Spleen (tissue), 11 donors: ENCODE measurements around the gene PACSIN2. TPM values are rescaled to one million over a fixed set of nuclear protein-coding genes. Genes with fewer than 3 reads are reported as not detected.

Experiments
- DNase-seq: peaks from one replicate; pipeline ENCODE4 v3.0.0-alpha.2; 2020
- H3K27ac ChIP-seq, 8 donors: fragments of 200-600 bp; sonication (generic) in 7 of 8; 1 replicate in 4 of 8; 2 replicates in 4 of 8; pipeline versions ENCODE4 v1.5.0 to v1.8.0; 2016 to 2021; ENCODE audit warnings: inconsistent platforms in 4 of 8, mild to moderate bottlenecking in 4 of 8, moderate library complexity in 1 of 8
- H3K27me3 ChIP-seq, 7 donors: fragments of 200-600 bp; sonication (generic) in 6 of 7; replicated peaks in 1 of 7; 1 replicate in 4 of 7; 2 replicates in 3 of 7; pipeline versions ENCODE4 v1.5.0 to v1.8.0; 2016 to 2021; ENCODE audit warnings: inconsistent platforms in 3 of 7, mild to moderate bottlenecking in 1 of 7
- H3K36me3 ChIP-seq, 6 donors: fragments of 200-600 bp; sonication (generic) in 5 of 6; 1 replicate in 4 of 6; 2 replicates in 2 of 6; pipeline versions ENCODE4 v1.5.0 to v1.8.0; 2016 to 2021; ENCODE audit warnings: inconsistent platforms in 2 of 6
- H3K4me1 ChIP-seq, 6 donors: fragments of 200-600 bp; sonication (generic) in 5 of 6; 1 replicate in 3 of 6; 2 replicates in 3 of 6; pipeline versions ENCODE4 v1.5.0 to v1.8.0; 2016 to 2021; ENCODE audit warnings: inconsistent platforms in 3 of 6
- H3K4me3 ChIP-seq, 8 donors: fragments of 200-600 bp; sonication (generic) in 7 of 8; 1 replicate in 4 of 8; 2 replicates in 4 of 8; pipeline versions ENCODE4 v1.5.0 to v1.8.0; 2016 to 2021; ENCODE audit warnings: inconsistent platforms in 4 of 8, mild to moderate bottlenecking in 4 of 8, moderate library complexity in 2 of 8
- H3K9me3 ChIP-seq, 8 donors: fragments of 200-600 bp; sonication (generic) in 7 of 8; 1 replicate in 4 of 8; 2 replicates in 4 of 8; pipeline versions ENCODE4 v1.5.0 to v1.8.0; 2016 to 2021; ENCODE audit warnings: inconsistent platforms in 4 of 8
- POLR2A ChIP-seq, 3 donors: fragments of 450-650 bp; IDR thresholded peaks; one replicate each; pipeline ENCODE4 v1.5.1; 2017; ENCODE audit warnings: antibody characterized with exemption in 3 of 3, mild to moderate bottlenecking in 1 of 3
- POLR2AphosphoS5 ChIP-seq, 3 donors: sonication (generic); formaldehyde crosslinking; IDR thresholded peaks; one replicate each; pipeline ENCODE4 v1.5.1; 2017; ENCODE audit warnings: antibody characterized with exemption in 3 of 3
- WGBS, 5 donors: extraction: QIAGEN DNeasy Blood & Tissue Kit in 3 of 5; methylation state at CpG; one replicate each; pipeline versions ENCODE4 v1.1.5 to v1.1.7; 2013 to 2018; 5-methylcytosine and 5-hydroxymethylcytosine counted together
- intact Hi-C: fragments of 100-400 bp; cut with DNase I; formaldehyde crosslinking; loops from one replicate; pipeline ENCODE4 v1.15.0; 2023; ENCODE audit warnings: low total_unique reads
- polyA plus RNA-seq, 3 donors: library from polyadenylated mRNA; stranded (reverse); fragments of 200-250 nt; gene quantifications; one replicate each; pipeline ENCODE4 v1.2.1, GENCODE V29; 2013
- total RNA-seq, 7 donors: library from RNA; depleted of rRNA in 3 of 7; stranded (reverse); fragments of >200 nt in 3 of 7; fragmentation: NEBNext Ultra II Directional in 4 of 7; extraction: Animal tissue kit (Norgen Biotek cat#: 25700) in 4 of 7; gene quantifications; one replicate each; pipeline versions ENCODE4 v1.1.0 to v1.2.1, GENCODE V29; 2016 to 2021
- TF ChIP-seq, protein P1 (sequence below), 11 experiments: fragments of 200-600 bp in 7 of 11; fragments of 450-650 bp in 4 of 11; sonication (generic) in 4 of 11; IDR thresholded peaks in 8 of 11; conservative IDR thresholded peaks in 3 of 11; 1 replicate in 7 of 11; 2 replicates in 4 of 11; pipeline versions ENCODE4 v1.4.0 to v1.8.0; 2016 to 2021; ENCODE audit warnings: antibody characterized with exemption in 11 of 11, inconsistent platforms in 4 of 11, mild to moderate bottlenecking in 1 of 11
- donor health status: healthy with polysubstance abuse.
- donor health status: DM: no; HTN: no; CAD: no; lungs with moderate emphysema.
- donor health status: DM: no; HTN: no; CAD: no.
- donor health status: Bipolar disorder and iron deficiency.
- donor health status: healthy.
- donor health status: DM: no; HTN: no; CAD: no.
- donor health status: DM: yes; HTN: yes; CAD: no.

Gene PACSIN2
- total and polyA plus RNA-seq, 10 donors, result 24.2 to 98.1 (median 64.2) TPM

DNA sequence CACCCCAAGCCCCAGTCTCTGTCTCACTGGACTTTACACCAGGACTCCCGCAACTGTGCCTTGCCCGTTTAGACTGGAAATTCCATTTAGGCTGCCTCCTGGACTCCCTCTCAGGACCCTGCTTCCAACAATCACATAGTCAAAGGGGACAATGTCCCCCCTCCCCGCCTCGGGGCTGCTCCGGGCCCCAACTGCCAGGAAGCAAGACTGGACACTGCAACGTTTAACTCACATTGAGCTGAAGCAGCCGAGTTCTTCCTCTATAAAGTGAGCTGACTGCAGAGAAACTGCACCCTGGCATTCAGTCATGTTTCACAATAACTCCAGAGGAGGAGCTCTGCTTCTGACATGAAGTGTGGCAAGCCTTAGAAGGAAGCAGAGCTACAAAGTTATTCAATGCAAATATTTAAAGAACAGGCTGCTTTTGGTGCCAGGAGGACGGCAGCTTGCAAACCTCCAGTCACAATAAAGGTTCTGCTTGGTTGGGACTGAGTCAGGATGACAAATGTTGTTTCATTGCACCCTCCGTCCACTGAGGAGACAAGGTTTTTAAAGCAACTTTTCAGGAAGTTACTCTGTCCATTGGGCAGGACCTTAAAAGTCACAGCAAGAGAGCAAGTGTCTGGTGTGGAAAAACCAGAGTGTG, 19.9 kb downstream of the PACSIN2 start:
- no peak for DNase-seq
- WGBS, 5 donors, result 35 to 45% (median 38%) methylated on average over 9 of the region's 9 CpGs
- peaks cover 0 to 6% (median 0%) of the 10 kb centered on the region in 8 donors for H3K9me3 ChIP-seq
- peak overlapping the region; percentile 13 to 93 (median 88) for H3K27ac ChIP-seq
- TF ChIP-seq POLR2AphosphoS5 (IDR thresholded peaks at IDR 0.05), result peak in 2 of 3 donors; percentile 65 to 77
- no peak for TF ChIP-seq POLR2A (IDR thresholded peaks at IDR 0.05)
- TF ChIP-seq, protein P1, sequence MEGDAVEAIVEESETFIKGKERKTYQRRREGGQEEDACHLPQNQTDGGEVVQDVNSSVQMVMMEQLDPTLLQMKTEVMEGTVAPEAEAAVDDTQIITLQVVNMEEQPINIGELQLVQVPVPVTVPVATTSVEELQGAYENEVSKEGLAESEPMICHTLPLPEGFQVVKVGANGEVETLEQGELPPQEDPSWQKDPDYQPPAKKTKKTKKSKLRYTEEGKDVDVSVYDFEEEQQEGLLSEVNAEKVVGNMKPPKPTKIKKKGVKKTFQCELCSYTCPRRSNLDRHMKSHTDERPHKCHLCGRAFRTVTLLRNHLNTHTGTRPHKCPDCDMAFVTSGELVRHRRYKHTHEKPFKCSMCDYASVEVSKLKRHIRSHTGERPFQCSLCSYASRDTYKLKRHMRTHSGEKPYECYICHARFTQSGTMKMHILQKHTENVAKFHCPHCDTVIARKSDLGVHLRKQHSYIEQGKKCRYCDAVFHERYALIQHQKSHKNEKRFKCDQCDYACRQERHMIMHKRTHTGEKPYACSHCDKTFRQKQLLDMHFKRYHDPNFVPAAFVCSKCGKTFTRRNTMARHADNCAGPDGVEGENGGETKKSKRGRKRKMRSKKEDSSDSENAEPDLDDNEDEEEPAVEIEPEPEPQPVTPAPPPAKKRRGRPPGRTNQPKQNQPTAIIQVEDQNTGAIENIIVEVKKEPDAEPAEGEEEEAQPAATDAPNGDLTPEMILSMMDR (IDR thresholded peaks at IDR 0.05 in 8 of 11, conservative IDR thresholded peaks at IDR 0.05 in 3 of 11), result no peak
- peaks cover 0 to 4% (median 0%) of the 10 kb centered on the region in 6 donors for H3K36me3 ChIP-seq
- H3K4me1 ChIP-seq, result peaks cover 21 to 100% (median 70%) of the 10 kb centered on the region in 6 donors
- intact Hi-C loops, result no loop called here
- H3K4me3 ChIP-seq, result peak overlapping the region in 2 of 8 donors; percentile 5 to 54
- H3K27me3 ChIP-seq, result no peaks in the 10 kb centered on the region

DNA sequence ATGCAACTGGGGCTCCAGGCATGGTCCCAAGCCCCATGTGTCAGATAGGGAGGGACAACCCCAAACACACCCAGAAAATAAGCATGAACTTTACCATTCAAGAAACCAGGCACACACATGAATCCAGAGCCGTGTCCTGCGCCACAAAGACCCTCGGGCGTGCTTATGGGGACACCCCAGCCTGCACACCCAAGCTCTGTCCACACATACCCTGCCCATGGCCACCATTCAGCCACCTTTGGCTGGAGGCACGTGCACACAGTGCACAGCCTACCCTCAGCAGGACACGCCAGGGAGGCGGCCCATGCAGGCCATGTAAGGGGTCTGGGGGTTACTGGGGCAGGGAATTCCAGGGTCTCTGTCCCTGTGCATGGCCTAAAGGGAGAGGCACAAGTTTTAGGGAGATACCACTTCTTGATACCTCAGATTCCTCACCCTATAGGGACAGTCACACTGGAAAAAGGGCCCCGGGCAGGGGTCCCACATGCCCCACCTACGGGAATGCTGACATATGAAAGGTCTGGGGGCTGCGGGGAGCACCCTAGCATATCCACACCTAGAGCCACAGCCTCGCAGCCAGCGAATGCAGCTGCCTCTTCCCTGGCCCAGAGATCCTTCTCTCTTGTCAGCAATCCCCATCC, 20.6 kb downstream of the PACSIN2 start:
- peak in 1 of 3 donors; percentile 21 for TF ChIP-seq POLR2AphosphoS5 (IDR thresholded peaks at IDR 0.05)
- TF ChIP-seq, protein P1 (IDR thresholded peaks at IDR 0.05 in 8 of 11, conservative IDR thresholded peaks at IDR 0.05 in 3 of 11), result no peak
- H3K36me3 ChIP-seq, result peaks cover 0 to 4% (median 0%) of the 10 kb centered on the region in 6 donors
- peaks cover 0 to 6% (median 0%) of the 10 kb centered on the region in 8 donors for H3K9me3 ChIP-seq
- DNase-seq, result no peak
- peak overlapping the region in 2 of 8 donors; percentile 5 to 54 for H3K4me3 ChIP-seq
- H3K27ac ChIP-seq, result peak overlapping the region; percentile 13 to 93 (median 88)
- 91 to 97% (median 94%) methylated on average over 6 to 12 of the region's 12 CpGs for WGBS, 5 donors
- H3K4me1 ChIP-seq, result peaks cover 21 to 94% (median 68%) of the 10 kb centered on the region in 6 donors
- intact Hi-C loops, result no loop called here
- no peaks in the 10 kb centered on the region for H3K27me3 ChIP-seq

DNA sequence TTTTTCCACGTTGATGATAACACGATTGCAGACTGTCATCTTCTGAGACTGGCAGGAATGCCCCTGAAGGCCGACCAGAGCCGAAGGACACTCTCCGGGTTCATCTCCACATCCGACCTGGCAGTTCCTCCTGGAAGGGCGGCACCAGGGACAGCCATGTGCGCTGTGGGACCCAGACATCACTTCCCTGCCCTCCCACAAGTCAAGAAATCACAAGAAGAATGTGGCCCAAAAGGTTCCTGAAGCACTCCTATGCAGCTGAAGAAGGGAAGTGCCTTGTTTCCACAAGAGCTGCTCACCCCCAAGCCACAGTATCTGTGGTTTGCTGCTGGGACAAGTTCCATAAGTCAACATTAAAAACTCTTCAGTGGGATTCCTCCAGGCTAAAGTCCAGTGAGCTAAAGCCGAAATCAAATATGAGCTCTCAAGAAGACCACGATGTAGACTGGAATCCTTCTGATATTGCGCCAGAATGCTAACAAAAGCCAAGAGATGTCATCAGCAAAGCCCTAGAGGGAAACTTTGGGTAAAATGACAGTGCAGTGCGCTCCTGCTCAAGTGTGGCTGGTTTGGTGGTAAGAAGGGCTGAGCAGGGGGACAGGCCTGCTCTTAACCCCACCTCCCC, 21.2 kb downstream of the PACSIN2 start:
- peaks cover 0 to 4% (median 0%) of the 10 kb centered on the region in 6 donors for H3K36me3 ChIP-seq
- WGBS, 5 donors, result 47 to 75% (median 55%) methylated on average over 12 of the region's 12 CpGs
- H3K27ac ChIP-seq, result peak overlapping the region in 7 of 8 donors; percentile 78 to 93 (median 91)
- DNase-seq, result no peak
- H3K9me3 ChIP-seq, result peaks cover 0 to 4% (median 0%) of the 10 kb centered on the region in 8 donors
- H3K4me3 ChIP-seq, result peak overlapping the region in 1 of 8 donors; percentile 54
- H3K4me1 ChIP-seq, result peaks cover 21 to 94% (median 70%) of the 10 kb centered on the region in 6 donors
- intact Hi-C loops, result no loop called here
- TF ChIP-seq POLR2A (IDR thresholded peaks at IDR 0.05) (no peak), POLR2AphosphoS5 (IDR thresholded peaks at IDR 0.05) (no peak)
- TF ChIP-seq, protein P1 (IDR thresholded peaks at IDR 0.05 in 8 of 11, conservative IDR thresholded peaks at IDR 0.05 in 3 of 11), result no peak
- H3K27me3 ChIP-seq, result no peaks in the 10 kb centered on the region
